ENCODE data around the gene EMX1. TPM values are rescaled to one million over a fixed set of nuclear protein-coding genes. Genes with fewer than 3 reads are reported as not detected.

The EMX1 gene
- total RNA-seq, 1 donor from 2014 or later: 0.54 TPM

DNA sequence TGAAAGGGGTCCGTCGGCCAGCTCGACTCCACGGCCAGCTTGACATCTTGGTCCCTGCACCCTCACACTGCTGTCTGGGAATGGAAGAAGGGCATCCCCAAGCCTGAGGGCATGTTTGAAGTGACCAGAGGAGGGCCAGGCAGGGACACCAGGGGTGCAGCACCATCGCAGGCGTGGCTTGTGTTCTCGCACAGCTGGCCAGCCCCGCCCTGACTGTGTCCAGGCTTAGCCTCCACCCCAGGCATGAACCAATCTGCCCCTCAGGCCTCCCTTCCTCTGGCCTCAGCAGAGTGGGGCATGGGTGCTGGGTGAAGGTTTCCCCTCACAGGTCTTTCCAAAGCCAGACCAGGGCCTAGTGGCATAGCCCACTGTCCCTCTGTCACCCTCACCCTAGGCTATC lies 25.0 kb downstream of the EMX1 start:
- peaks cover 8% of the 10 kb centered on the region for H3K36me3 Mint-ChIP-seq (ENCODE audit: unreplicated experiment)
- peaks cover 6% of the 10 kb centered on the region for H3K27me3 Mint-ChIP-seq (ENCODE audit: unreplicated experiment)
- TF ChIP-seq, protein P1, sequence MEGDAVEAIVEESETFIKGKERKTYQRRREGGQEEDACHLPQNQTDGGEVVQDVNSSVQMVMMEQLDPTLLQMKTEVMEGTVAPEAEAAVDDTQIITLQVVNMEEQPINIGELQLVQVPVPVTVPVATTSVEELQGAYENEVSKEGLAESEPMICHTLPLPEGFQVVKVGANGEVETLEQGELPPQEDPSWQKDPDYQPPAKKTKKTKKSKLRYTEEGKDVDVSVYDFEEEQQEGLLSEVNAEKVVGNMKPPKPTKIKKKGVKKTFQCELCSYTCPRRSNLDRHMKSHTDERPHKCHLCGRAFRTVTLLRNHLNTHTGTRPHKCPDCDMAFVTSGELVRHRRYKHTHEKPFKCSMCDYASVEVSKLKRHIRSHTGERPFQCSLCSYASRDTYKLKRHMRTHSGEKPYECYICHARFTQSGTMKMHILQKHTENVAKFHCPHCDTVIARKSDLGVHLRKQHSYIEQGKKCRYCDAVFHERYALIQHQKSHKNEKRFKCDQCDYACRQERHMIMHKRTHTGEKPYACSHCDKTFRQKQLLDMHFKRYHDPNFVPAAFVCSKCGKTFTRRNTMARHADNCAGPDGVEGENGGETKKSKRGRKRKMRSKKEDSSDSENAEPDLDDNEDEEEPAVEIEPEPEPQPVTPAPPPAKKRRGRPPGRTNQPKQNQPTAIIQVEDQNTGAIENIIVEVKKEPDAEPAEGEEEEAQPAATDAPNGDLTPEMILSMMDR (IDR thresholded peaks at IDR 0.05; ENCODE audit: partially characterized antibody, unreplicated experiment): no peak
- no peak overlapping the region for H3K27ac Mint-ChIP-seq (ENCODE audit: unreplicated experiment)
- peaks cover 12% of the 10 kb centered on the region for H3K9me3 Mint-ChIP-seq (ENCODE audit: unreplicated experiment)
- DNase-seq: no peak
- peaks cover 13% of the 10 kb centered on the region for H3K4me1 Mint-ChIP-seq (ENCODE audit: low read depth, unreplicated experiment)
- no peak overlapping the region for H3K4me3 Mint-ChIP-seq (ENCODE audit: unreplicated experiment)

DNA sequence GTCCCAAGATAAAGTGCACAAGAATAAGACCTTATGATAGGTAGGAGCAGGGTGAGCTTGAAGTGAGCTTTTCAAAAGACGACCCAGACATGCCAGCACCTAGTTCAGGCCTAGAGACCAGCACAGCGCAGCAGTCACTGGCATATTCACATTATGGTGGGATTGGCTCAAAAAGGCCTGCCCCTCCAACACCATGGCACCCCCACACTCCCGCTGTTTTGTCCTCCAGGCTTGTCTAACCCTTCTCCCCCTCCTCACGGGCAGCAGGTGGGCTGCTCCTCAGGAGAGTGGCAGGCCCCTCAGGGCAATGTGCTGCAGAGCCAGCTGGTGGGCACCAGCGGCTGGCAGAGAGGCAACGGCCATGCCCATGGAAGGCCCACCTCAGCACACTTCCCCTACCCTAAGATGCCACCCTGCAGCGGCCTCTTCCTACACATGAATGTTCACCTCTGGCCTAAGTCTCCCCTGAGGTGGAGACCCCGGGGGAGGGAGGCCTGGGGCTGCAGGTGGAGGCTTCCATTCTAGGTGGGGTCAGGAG lies 25.6 kb downstream of the EMX1 start:
- no peak overlapping the region for H3K4me3 Mint-ChIP-seq (ENCODE audit: unreplicated experiment)
- DNase-seq: no peak
- H3K36me3 Mint-ChIP-seq (ENCODE audit: unreplicated experiment): peaks cover 8% of the 10 kb centered on the region
- peaks cover 6% of the 10 kb centered on the region for H3K27me3 Mint-ChIP-seq (ENCODE audit: unreplicated experiment)
- TF ChIP-seq, protein P1 (IDR thresholded peaks at IDR 0.05; ENCODE audit: partially characterized antibody, unreplicated experiment): no peak
- H3K27ac Mint-ChIP-seq (ENCODE audit: unreplicated experiment): no peak overlapping the region
- peaks cover 12% of the 10 kb centered on the region for H3K9me3 Mint-ChIP-seq (ENCODE audit: unreplicated experiment)
- peaks cover 17% of the 10 kb centered on the region for H3K4me1 Mint-ChIP-seq (ENCODE audit: low read depth, unreplicated experiment)

DNA sequence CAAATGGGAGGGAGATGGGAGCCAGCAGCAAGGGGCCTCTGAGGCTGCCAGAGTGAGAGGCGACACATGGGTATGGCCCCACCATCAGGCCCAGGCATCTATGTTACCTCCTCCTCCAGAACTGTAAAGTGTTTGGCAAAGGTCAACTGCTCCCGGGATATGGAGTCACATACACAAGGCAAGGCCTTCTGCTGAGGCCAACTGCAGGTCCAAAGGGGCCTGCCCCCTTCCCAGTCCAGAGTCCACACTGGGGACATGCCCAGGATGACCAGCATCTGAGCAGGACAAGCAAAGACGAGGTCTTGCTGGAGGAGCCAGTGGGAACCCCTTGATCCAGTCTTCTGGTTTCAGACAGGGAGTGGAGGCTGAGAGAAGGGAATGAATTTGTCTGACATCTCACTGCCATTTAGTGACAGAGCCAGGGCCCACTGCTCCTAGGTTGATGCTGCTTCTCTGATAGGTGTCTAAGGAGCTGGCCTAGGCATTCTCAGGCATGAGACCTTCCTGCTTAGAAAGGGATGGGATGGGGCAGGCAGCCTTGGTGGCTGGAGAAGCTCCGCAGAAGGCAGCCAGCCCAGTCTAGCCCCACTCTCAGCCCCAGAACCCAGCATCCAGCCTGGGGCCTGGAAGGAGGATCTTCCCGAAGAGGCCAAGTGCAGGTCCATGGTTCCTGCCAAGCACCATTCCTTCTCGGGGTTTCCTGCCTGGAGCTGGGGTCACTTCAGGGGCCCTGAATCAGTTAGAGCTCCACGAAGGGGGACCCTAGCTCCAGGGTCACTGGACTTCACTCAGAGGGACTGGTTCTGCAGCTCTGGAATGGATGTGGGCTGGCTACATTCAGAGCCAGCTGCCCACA lies 26.4 kb downstream of the EMX1 start:
- no peak for DNase-seq
- TF ChIP-seq, protein P1 (IDR thresholded peaks at IDR 0.05; ENCODE audit: partially characterized antibody, unreplicated experiment): no peak
- Mint-ChIP-seq H3K4me3 (ENCODE audit: unreplicated experiment) (no peak overlapping the region), H3K4me1 (ENCODE audit: low read depth, unreplicated experiment) (peaks cover 21% of the 10 kb centered on the region), H3K27ac (ENCODE audit: unreplicated experiment) (no peak overlapping the region), H3K27me3 (ENCODE audit: unreplicated experiment) (peaks cover 7% of the 10 kb centered on the region), H3K36me3 (ENCODE audit: unreplicated experiment) (peaks cover 5% of the 10 kb centered on the region), H3K9me3 (ENCODE audit: unreplicated experiment) (peaks cover 12% of the 10 kb centered on the region)

DNA sequence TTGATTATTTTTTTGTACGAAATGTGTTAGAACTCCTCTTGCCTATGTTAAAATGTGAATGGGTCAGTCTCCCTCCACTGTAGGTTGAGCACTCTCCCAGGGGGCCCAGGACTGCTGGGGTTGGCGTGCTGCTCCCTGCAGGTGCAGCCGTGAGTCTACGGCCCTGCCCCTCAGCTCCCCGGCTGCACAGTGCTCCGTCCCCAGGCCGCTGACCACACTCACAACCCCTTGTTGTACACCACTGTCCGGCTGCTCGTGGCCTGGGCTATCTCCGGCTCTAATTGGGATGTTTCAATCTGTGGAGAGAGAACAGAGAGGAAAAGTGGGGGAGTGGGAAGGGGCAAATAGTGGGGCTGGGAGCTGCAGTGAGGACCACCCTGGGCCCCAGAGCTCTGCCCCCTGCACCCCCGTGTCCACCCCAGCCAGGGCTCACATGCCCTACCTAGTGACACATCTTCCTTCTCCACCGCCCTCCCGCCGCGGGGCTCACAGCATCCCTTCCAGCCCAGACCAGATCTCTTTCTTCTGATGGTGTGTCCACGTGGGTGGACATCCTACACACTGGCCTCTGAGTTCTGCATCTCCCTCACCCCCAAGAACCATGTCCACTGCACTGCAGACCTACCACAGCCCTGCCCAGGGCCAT lies 27.6 kb downstream of the EMX1 start:
- no peaks in the 10 kb centered on the region for H3K36me3 Mint-ChIP-seq (ENCODE audit: unreplicated experiment)
- no peak for DNase-seq
- H3K4me3 Mint-ChIP-seq (ENCODE audit: unreplicated experiment): no peak overlapping the region
- H3K9me3 Mint-ChIP-seq (ENCODE audit: unreplicated experiment): peaks cover 13% of the 10 kb centered on the region
- no peak overlapping the region for H3K27ac Mint-ChIP-seq (ENCODE audit: unreplicated experiment)
- peaks cover 7% of the 10 kb centered on the region for H3K27me3 Mint-ChIP-seq (ENCODE audit: unreplicated experiment)
- TF ChIP-seq, protein P1 (IDR thresholded peaks at IDR 0.05; ENCODE audit: partially characterized antibody, unreplicated experiment): no peak
- H3K4me1 Mint-ChIP-seq (ENCODE audit: low read depth, unreplicated experiment): peaks cover 24% of the 10 kb centered on the region
